B cell (primary cell): ENCODE results near the gene PRRC1. TPM values are rescaled to one million over a fixed set of nuclear protein-coding genes. Genes with fewer than 3 reads are reported as not detected.

Experiments used
- ATAC-seq: fragments of 200-7000 bp; cut with Tn5 transposase; one replicate; pipeline ENCODE4 v1.10.0; 2021; ENCODE audit warnings: low read depth, mild to moderate bottlenecking, moderate number of reproducible peaks, moderate library complexity
- CTCF ChIA-PET: fragments of 350-600 bp; sonication (Branson Sonifier 250); formaldehyde crosslinking; loops from one replicate; lab custom pipeline; 2021; ENCODE audit warnings: antibody characterized with exemption, inconsistent platforms; lab: Charles Lee
- POLR2A ChIA-PET: fragments of 350-600 bp; sonication (Branson Sonifier 250); formaldehyde crosslinking; loops from one replicate; lab custom pipeline; 2021; ENCODE audit warnings: antibody characterized with exemption; lab: Charles Lee
- DNase-seq: peaks from one replicate; pipeline ENCODE4 v3.0.0; 2013
- H2AFZ ChIP-seq: 2 replicates; pipeline ENCODE4 v1.6.1; 2012; ENCODE audit warnings: mild to moderate bottlenecking, low read depth, low read length; ENCODE audit not compliant: insufficient read depth, poor library complexity, severe bottlenecking
- H3K27ac ChIP-seq, 2 donors: 1 replicate in 1 of 2; 2 replicates in 1 of 2; pipeline ENCODE4 v1.5.1; 2012 to 2013; ENCODE audit warnings: low read length in 2 of 2, mild to moderate bottlenecking in 2 of 2, moderate library complexity in 1 of 2
- H3K27me3 ChIP-seq, 4 experiments: fragments of 200-600 bp in 1 of 4; sonication (generic) in 1 of 4; replicated peaks in 1 of 4; 1 replicate in 2 of 4; 2 replicates in 2 of 4; pipeline versions ENCODE4 v1.6.1 to v1.7.0; 2013 to 2016; ENCODE audit warnings: low read length in 3 of 4, mild to moderate bottlenecking in 2 of 4, mixed read lengths in 1 of 4, moderate library complexity in 1 of 4; ENCODE audit not compliant: insufficient read depth in 4 of 4, control insufficient read depth in 3 of 4; ENCODE audit errors: control extremely low read depth in 1 of 4
- H3K36me3 ChIP-seq, 2 experiments: replicated peaks in 1 of 2; 1 replicate in 1 of 2; 2 replicates in 1 of 2; pipeline versions ENCODE4 v1.6.1 to v1.7.1; 2013; ENCODE audit warnings: low read length in 1 of 2; ENCODE audit not compliant: insufficient read depth in 2 of 2, control insufficient read depth in 1 of 2; ENCODE audit errors: control extremely low read depth in 1 of 2, extremely low read depth in 1 of 2
- H3K4me1 ChIP-seq, 2 donors: fragments of 200-600 bp in 1 of 2; sonication (generic) in 1 of 2; 1 replicate in 1 of 2; 2 replicates in 1 of 2; pipeline versions ENCODE4 v1.5.1 to v1.6.1; 2013 to 2017; ENCODE audit warnings: low read length in 2 of 2; ENCODE audit not compliant: control insufficient read depth in 2 of 2, insufficient read depth in 2 of 2
- H3K4me2 ChIP-seq: replicated peaks from 2 replicates; pipeline ENCODE3; 2012; ENCODE audit warnings: mild to moderate bottlenecking, low read depth, low read length; ENCODE audit not compliant: poor library complexity, severe bottlenecking
- H3K4me3 ChIP-seq, 5 experiments: fragments of 200-600 bp in 1 of 5; sonication (generic) in 1 of 5; 1 replicate in 3 of 5; 2 replicates in 2 of 5; pipeline versions ENCODE4 v1.5.1 to v1.7.0; 2011 to 2016; ENCODE audit warnings: low read length in 4 of 5, mild to moderate bottlenecking in 4 of 5, low read depth in 2 of 5, control low read depth in 1 of 5, moderate library complexity in 1 of 5; ENCODE audit not compliant: insufficient read depth in 1 of 5; ENCODE audit errors: control extremely low read depth in 1 of 5, extremely low read depth in 1 of 5
- H3K79me2 ChIP-seq: fragments of 200-600 bp; sonication (generic); one replicate; pipeline ENCODE4 v1.6.0; 2016; ENCODE audit warnings: low read length; ENCODE audit not compliant: control insufficient read depth, insufficient read depth
- H3K9ac ChIP-seq: fragments of 200-600 bp; sonication (generic); 2 replicates; pipeline ENCODE4 v1.6.1; 2017; ENCODE audit warnings: mild to moderate bottlenecking, low read length, moderate library complexity
- H3K9me3 ChIP-seq, 3 donors: one replicate each; pipeline versions ENCODE4 v1.6.1 to v1.7.1; 2013; ENCODE audit warnings: low read length in 2 of 3; ENCODE audit not compliant: control insufficient read depth in 2 of 3, insufficient read depth in 1 of 3; ENCODE audit errors: control extremely low read depth in 1 of 3
- H4K20me1 ChIP-seq: 2 replicates; pipeline ENCODE4 v1.6.0; 2012; ENCODE audit warnings: mild to moderate bottlenecking, low read length; ENCODE audit not compliant: insufficient read depth, control insufficient read depth, poor library complexity, severe bottlenecking
- H3K27ac Mint-ChIP-seq: one replicate; pipeline ENCODE4 v1.8.0; 2021; ENCODE audit warnings: mixed read lengths
- H3K27me3 Mint-ChIP-seq: one replicate; pipeline ENCODE4 v1.8.0; 2021; ENCODE audit warnings: mixed read lengths
- H3K4me1 Mint-ChIP-seq: one replicate; pipeline ENCODE4 v1.8.0; 2021; ENCODE audit warnings: mixed read lengths
- H3K4me3 Mint-ChIP-seq: one replicate; pipeline ENCODE4 v1.8.0; 2021; ENCODE audit warnings: mixed read lengths
- H3K9me3 Mint-ChIP-seq: one replicate; pipeline ENCODE4 v1.8.0; 2022; ENCODE audit warnings: mixed read lengths; ENCODE audit not compliant: insufficient read depth
- EZH2 ChIP-seq: IDR thresholded peaks from 2 replicates; pipeline ENCODE4 v1.6.1; 2012; ENCODE audit warnings: borderline replicate concordance, low read depth, mild to moderate bottlenecking, moderate library complexity, low read length; ENCODE audit not compliant: insufficient read depth, poor library complexity, severe bottlenecking
- WGBS: methylation state at CpG from one replicate; pipeline ENCODE4 v1.1.5; 2013; ENCODE audit warnings: missing lambda C conversion rate; ENCODE audit not compliant: insufficient coverage; 5-methylcytosine and 5-hydroxymethylcytosine counted together
- intact Hi-C: fragments of 100-400 bp; cut with micrococcal nuclease; formaldehyde crosslinking; loops from one replicate; pipeline ENCODE4 v1.10.0; 2022
- polyA plus RNA-seq: library from polyadenylated mRNA; depleted of rRNA; stranded (reverse); fragments of >200 nt; gene quantifications from 2 replicates; pipeline ENCODE4 v1.2.3, GENCODE V29; 2012
- total RNA-seq, 2 donors: library from RNA; stranded (reverse); fragments of 120-200 nt in 1 of 2; gene quantifications; 1 replicate in 1 of 2; 2 replicates in 1 of 2; pipeline versions ENCODE4 v1.2.3 to v1.2.4, GENCODE V29; 2013 to 2022
- TF ChIP-seq, protein P1 (sequence below): fragments of 200-600 bp; IDR thresholded peaks from one replicate; pipeline ENCODE4 v1.8.0; 2022; ENCODE audit warnings: antibody characterized with exemption, mild to moderate bottlenecking

The PRRC1 gene
- total and polyA plus RNA-seq, 2 donors (not counting 1 experiment from before 2014, with no cell fraction given): 9.7 to 35.5 TPM

DNA sequence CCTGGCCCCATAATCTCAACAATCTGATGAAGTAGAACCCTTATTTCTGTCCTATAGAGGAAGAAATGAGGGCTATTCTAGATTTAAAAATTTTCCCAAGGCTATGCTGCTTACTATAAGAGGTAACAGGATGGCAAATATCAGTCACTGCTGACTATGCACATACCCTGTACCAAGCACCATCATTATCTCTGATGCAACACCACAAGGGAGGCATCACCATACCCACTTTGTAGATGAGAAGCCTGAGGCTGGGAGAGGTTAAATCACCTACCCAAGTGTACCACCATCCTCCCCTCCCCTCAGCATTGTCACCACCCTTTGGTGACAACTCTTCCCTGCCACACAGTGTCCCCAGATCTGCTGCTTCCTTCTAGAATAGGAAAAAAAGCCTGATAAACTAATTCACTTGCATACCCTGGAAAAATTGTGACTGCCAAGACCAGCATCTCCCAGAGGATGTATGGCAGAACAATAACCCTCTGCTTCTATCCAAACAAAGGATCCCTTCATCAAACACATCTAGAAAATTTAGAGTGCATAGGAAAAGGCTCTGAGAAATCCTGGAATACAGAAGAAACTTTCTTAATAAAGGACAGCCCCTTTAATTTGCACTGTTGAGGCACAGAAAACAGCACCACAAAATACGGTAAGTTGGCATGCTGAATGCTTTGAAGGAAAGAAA is 48.3 kb downstream of the PRRC1 start:
- POLR2A ChIA-PET: no interaction called here

More for the DNA sequence above, 48.3 kb downstream of the PRRC1 start:
- no peak overlapping the region for H3K4me3 Mint-ChIP-seq
- Histone ChIP-seq H3K4me1 (no peaks in the 10 kb centered on the region), H2AFZ (no peak overlapping the region), H3K4me2 (no peak overlapping the region), H3K27ac (no peak overlapping the region), H3K27me3 (no peaks in the 10 kb centered on the region), H3K79me2 (no peaks in the 10 kb centered on the region), H4K20me1 (no peaks in the 10 kb centered on the region), H3K36me3 (no peaks in the 10 kb centered on the region), H3K9me3 (no peaks in the 10 kb centered on the region), H3K9ac (no peak overlapping the region), H3K4me3 (no peak overlapping the region)
- ATAC-seq (no peak), DNase-seq (no peak)
- H3K9me3 Mint-ChIP-seq: no peaks in the 10 kb centered on the region
- peaks cover 7% of the 10 kb centered on the region for H3K4me1 Mint-ChIP-seq
- intact Hi-C loops: loop anchor here (10.0 kb wide), 1 partner anchor 1339 kb away; no protein-coding TSS in a partner anchor
- peaks cover 7% of the 10 kb centered on the region for H3K27me3 Mint-ChIP-seq
- WGBS: no CpG with 5 or more reads among the region's 1 CpG
- H3K27ac Mint-ChIP-seq: no peak overlapping the region
- TF ChIP-seq, protein P1, sequence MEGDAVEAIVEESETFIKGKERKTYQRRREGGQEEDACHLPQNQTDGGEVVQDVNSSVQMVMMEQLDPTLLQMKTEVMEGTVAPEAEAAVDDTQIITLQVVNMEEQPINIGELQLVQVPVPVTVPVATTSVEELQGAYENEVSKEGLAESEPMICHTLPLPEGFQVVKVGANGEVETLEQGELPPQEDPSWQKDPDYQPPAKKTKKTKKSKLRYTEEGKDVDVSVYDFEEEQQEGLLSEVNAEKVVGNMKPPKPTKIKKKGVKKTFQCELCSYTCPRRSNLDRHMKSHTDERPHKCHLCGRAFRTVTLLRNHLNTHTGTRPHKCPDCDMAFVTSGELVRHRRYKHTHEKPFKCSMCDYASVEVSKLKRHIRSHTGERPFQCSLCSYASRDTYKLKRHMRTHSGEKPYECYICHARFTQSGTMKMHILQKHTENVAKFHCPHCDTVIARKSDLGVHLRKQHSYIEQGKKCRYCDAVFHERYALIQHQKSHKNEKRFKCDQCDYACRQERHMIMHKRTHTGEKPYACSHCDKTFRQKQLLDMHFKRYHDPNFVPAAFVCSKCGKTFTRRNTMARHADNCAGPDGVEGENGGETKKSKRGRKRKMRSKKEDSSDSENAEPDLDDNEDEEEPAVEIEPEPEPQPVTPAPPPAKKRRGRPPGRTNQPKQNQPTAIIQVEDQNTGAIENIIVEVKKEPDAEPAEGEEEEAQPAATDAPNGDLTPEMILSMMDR: no peak
- no peak for TF ChIP-seq EZH2
- CTCF ChIA-PET: interaction anchor here (3.1 to 3.6 kb wide), 2 partner anchors 634 to 636 kb away, joined by 17 to 27 read pairs; no protein-coding TSS in a partner anchor
